Keratinocyte (primary cell): Measurements from ENCODE around the gene KCNJ9.

Experiments
- EZH2 ChIP-seq: IDR thresholded peaks from one replicate; pipeline ENCODE4 v1.6.1; 2012; ENCODE audit warnings: inconsistent platforms, mild to moderate bottlenecking, low read length, moderate library complexity
- TF ChIP-seq, protein P1 (sequence below), 3 experiments: IDR thresholded peaks in 1 of 3; conservative IDR thresholded peaks in 1 of 3; optimal IDR thresholded peaks in 1 of 3; 2 replicates in 2 of 3; 3 replicates in 1 of 3; pipeline versions ENCODE3 to v1.5.1; 2011; ENCODE audit warnings: low read length in 3 of 3, mild to moderate bottlenecking in 3 of 3, moderate library complexity in 2 of 3, control low read depth in 1 of 3, inconsistent platforms in 1 of 3; ENCODE audit not compliant: insufficient read depth in 2 of 3; ENCODE audit errors: extremely low read depth in 1 of 3

DNA sequence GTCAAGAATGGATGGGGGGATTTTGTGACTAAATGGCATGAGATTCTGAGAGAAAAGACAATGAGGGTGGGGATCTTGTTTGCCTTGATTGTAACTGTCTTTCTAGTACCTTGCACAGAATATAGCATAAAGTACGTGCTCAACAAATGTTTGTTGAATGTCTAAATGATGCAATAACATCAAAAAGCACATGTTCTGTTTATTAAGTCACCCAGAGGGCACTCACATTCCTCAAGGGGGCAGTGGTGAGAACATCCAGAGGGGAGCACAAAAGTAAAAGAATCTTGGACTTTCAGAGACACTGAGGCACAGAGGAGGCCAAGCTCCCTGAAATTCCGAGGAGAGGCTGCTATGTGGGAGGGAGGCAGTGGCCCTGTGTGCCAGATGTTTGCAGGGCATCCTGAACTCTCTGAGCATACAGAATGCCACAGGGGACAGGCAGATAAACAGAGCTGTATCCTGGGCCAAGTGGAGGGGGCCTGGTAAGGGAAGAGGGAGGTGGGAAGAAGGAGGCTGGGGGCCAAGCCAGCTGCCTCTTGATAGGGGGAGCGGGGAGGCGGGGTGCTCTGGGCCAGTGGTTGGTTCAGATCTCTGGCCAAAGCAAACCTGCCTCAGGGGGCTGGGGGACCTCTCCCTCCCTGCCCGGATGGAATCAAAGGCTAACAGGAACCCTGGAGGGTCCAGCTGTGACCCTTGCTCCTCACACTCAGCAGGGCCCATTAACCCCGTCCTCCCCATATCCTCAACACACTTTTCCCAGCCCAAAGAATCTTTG, 27.7 kb downstream of the KCNJ9 start:
- TF ChIP-seq, protein P1, sequence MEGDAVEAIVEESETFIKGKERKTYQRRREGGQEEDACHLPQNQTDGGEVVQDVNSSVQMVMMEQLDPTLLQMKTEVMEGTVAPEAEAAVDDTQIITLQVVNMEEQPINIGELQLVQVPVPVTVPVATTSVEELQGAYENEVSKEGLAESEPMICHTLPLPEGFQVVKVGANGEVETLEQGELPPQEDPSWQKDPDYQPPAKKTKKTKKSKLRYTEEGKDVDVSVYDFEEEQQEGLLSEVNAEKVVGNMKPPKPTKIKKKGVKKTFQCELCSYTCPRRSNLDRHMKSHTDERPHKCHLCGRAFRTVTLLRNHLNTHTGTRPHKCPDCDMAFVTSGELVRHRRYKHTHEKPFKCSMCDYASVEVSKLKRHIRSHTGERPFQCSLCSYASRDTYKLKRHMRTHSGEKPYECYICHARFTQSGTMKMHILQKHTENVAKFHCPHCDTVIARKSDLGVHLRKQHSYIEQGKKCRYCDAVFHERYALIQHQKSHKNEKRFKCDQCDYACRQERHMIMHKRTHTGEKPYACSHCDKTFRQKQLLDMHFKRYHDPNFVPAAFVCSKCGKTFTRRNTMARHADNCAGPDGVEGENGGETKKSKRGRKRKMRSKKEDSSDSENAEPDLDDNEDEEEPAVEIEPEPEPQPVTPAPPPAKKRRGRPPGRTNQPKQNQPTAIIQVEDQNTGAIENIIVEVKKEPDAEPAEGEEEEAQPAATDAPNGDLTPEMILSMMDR (optimal IDR thresholded peaks at IDR 0.05 in 1 of 3, IDR thresholded peaks at IDR 0.05 in 1 of 3, conservative IDR thresholded peaks at IDR 0.05 in 1 of 3; ENCODE audit: extremely low read depth in 1 of 3, insufficient read depth in 2 of 3, low read length in 3 of 3), result peak; percentile 49 to 62 (median 57)
- TF ChIP-seq EZH2, result no peak
